Adrenal gland (tissue), 12 donors: ENCODE data around the gene C15orf61. TPM values are rescaled to one million over a fixed set of nuclear protein-coding genes. Genes with fewer than 3 reads are reported as not detected.

Experiments
- DNase-seq, 7 donors: peaks; one replicate each; pipeline ENCODE4 v3.0.0-alpha.2; 2019 to 2020
- H3K27ac ChIP-seq, 5 donors: fragments of 200-600 bp; sonication (generic) in 4 of 5; 1 replicate in 3 of 5; 2 replicates in 2 of 5; pipeline versions ENCODE4 v1.5.1 to v1.8.0; 2016 to 2020; ENCODE audit warnings: mild to moderate bottlenecking in 1 of 5
- H3K27me3 ChIP-seq: fragments of 200-600 bp; 2 replicates; pipeline ENCODE4 v1.8.0; 2021
- H3K36me3 ChIP-seq, 2 donors: fragments of 200-600 bp; replicated peaks in 1 of 2; 1 replicate in 1 of 2; 2 replicates in 1 of 2; pipeline versions ENCODE4 v1.5.1 to v1.8.0; 2018 to 2022
- H3K4me1 ChIP-seq, 2 donors: fragments of 200-600 bp; replicated peaks in 1 of 2; 1 replicate in 1 of 2; 2 replicates in 1 of 2; pipeline versions ENCODE4 v1.5.1 to v1.8.0; 2018 to 2021
- H3K4me3 ChIP-seq, 4 donors: fragments of 200-600 bp; sonication (generic) in 3 of 4; one replicate each; pipeline ENCODE4 v1.5.1; 2016 to 2018
- H3K9me3 ChIP-seq, 3 donors: fragments of 200-600 bp; sonication (generic) in 1 of 3; replicated peaks in 1 of 3; 1 replicate in 2 of 3; 2 replicates in 1 of 3; pipeline versions ENCODE4 v1.5.1 to v1.8.0; 2016 to 2021
- POLR2A ChIP-seq, 2 donors: fragments of 450-650 bp; IDR thresholded peaks; one replicate each; pipeline ENCODE4 v1.6.1; 2017; ENCODE audit warnings: antibody characterized with exemption in 2 of 2, mild to moderate bottlenecking in 2 of 2, moderate library complexity in 1 of 2
- WGBS, 4 donors: extraction: QIAGEN DNeasy Blood & Tissue Kit in 2 of 4; methylation state at CpG; one replicate each; pipeline versions ENCODE4 v1.1.5 to v1.1.7; 2013 to 2017; 5-methylcytosine and 5-hydroxymethylcytosine counted together
- intact Hi-C, 2 donors: fragments of 100-400 bp; cut with DNase I; formaldehyde crosslinking; loops; one replicate each; pipeline versions ENCODE4 v1.14.1 to v1.15.0; 2022 to 2023
- polyA plus RNA-seq, 3 donors: library from polyadenylated mRNA; stranded (reverse); fragments of 200-250 nt in 2 of 3; fragments of 350-450 nt in 1 of 3; fragmentation: Illumina TruSeq in 1 of 3; extraction: RNeasy Lipid Tissue Mini Kit (QIAGEN cat#74804) in 1 of 3; gene quantifications; one replicate each; pipeline ENCODE4 v1.2.3, GENCODE V29; 2013 to 2014
- total RNA-seq, 9 donors: library from RNA; depleted of rRNA in 4 of 9; stranded (reverse); fragments of >200 nt in 4 of 9; fragments of 120-200 nt in 1 of 9; fragmentation: NEBNext Ultra II Directional in 1 of 9; extraction: Animal tissue kit (Norgen Biotek cat#: 25700) in 1 of 9; gene quantifications; one replicate each; pipeline versions ENCODE4 v1.1.0 to v1.2.4, GENCODE V29; 2013 to 2023
- TF ChIP-seq, protein P1 (sequence below), 6 experiments: fragments of 450-650 bp in 4 of 6; fragments of 200-600 bp in 2 of 6; sonication (generic) in 1 of 6; IDR thresholded peaks; 1 replicate in 5 of 6; 2 replicates in 1 of 6; pipeline versions ENCODE4 v1.5.1 to v1.8.0; 2016 to 2021; ENCODE audit warnings: antibody characterized with exemption in 6 of 6, mild to moderate bottlenecking in 2 of 6, moderate library complexity in 1 of 6
- donor health status: healthy with polysubstance abuse.
- donor health status: Bipolar disorder and iron deficiency.
- donor health status: DM: yes; HTN: yes; CAD: no.
- donor health status: DM: no; HTN: no; CAD: no.
- donor health status: DM: no; HTN: no; CAD: no.
- donor health status: DM: yes; HTN: yes; CAD: no.

Gene C15orf61
- total and polyA plus RNA-seq, 12 donors: 1.2 to 8.3 (median 4.3) TPM

DNA sequence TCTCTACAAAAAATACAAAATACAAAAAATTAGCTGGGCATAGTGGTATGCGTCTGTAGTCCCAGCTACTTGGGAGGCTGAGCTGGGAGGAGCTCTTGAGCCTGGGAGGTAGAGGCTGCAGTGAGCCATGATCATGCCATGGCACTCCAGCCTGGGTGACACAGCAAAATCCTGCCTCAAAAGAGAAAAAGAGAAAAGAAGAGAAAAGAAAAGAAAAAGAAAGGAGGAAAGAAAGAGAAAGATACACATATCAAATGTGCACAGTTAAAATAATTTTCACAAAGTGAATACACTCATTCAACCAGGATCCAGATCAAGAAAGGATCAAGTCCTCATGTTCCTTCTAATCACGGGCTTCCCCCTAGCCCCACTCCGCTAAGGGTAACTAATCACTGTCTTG is 5.8 kb upstream of the C15orf61 start:
- H3K36me3 ChIP-seq: no peaks in the 10 kb centered on the region
- no peaks in the 10 kb centered on the region for H3K27me3 ChIP-seq
- WGBS, 4 donors: 94 to 100% (median 97%) methylated on average over 3 of the region's 3 CpGs
- intact Hi-C loops: loop anchor here in 1 of 2 donors (10.0 kb wide), 1 partner anchor 320 kb away; no protein-coding TSS in a partner anchor
- no peaks in the 10 kb centered on the region for H3K9me3 ChIP-seq
- no peak overlapping the region for H3K4me3 ChIP-seq
- no peak for TF ChIP-seq POLR2A (IDR thresholded peaks at IDR 0.05)
- TF ChIP-seq, protein P1, sequence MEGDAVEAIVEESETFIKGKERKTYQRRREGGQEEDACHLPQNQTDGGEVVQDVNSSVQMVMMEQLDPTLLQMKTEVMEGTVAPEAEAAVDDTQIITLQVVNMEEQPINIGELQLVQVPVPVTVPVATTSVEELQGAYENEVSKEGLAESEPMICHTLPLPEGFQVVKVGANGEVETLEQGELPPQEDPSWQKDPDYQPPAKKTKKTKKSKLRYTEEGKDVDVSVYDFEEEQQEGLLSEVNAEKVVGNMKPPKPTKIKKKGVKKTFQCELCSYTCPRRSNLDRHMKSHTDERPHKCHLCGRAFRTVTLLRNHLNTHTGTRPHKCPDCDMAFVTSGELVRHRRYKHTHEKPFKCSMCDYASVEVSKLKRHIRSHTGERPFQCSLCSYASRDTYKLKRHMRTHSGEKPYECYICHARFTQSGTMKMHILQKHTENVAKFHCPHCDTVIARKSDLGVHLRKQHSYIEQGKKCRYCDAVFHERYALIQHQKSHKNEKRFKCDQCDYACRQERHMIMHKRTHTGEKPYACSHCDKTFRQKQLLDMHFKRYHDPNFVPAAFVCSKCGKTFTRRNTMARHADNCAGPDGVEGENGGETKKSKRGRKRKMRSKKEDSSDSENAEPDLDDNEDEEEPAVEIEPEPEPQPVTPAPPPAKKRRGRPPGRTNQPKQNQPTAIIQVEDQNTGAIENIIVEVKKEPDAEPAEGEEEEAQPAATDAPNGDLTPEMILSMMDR (IDR thresholded peaks at IDR 0.05): no peak
- no peaks in the 10 kb centered on the region for H3K4me1 ChIP-seq
- DNase-seq: no peak
- no peak overlapping the region for H3K27ac ChIP-seq

DNA sequence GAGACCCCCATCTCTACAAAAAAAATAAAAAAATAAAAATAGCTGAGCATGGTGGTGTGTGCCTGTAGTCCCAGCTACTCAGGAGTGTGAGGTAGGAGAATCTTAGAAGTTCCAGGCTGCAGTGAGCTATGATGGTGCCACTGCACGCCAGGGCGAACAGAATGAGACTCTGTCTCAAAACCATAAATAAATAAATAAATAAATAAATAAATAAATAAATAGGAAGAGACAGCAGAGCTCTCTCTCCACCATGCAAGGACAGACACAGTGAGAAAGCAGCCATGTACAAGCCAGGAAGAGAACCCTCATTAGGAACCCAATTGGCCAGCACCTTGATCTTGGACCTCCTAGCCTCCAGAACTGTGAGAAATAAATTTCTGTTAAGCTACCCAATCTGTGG is 5.4 kb upstream of the C15orf61 start:
- no peaks in the 10 kb centered on the region for H3K4me1 ChIP-seq
- no peak for DNase-seq
- 97 to 100% (median 100%) methylated on average over 2 of the region's 2 CpGs for WGBS, 4 donors
- H3K27ac ChIP-seq: no peak overlapping the region
- no peaks in the 10 kb centered on the region for H3K27me3 ChIP-seq
- no peak for TF ChIP-seq POLR2A (IDR thresholded peaks at IDR 0.05)
- TF ChIP-seq, protein P1 (IDR thresholded peaks at IDR 0.05): no peak
- intact Hi-C loops: loop anchor here in 1 of 2 donors (10.0 kb wide), 1 partner anchor 319 kb away; no protein-coding TSS in a partner anchor
- no peak overlapping the region for H3K4me3 ChIP-seq
- no peaks in the 10 kb centered on the region for H3K9me3 ChIP-seq
- H3K36me3 ChIP-seq: no peaks in the 10 kb centered on the region

DNA sequence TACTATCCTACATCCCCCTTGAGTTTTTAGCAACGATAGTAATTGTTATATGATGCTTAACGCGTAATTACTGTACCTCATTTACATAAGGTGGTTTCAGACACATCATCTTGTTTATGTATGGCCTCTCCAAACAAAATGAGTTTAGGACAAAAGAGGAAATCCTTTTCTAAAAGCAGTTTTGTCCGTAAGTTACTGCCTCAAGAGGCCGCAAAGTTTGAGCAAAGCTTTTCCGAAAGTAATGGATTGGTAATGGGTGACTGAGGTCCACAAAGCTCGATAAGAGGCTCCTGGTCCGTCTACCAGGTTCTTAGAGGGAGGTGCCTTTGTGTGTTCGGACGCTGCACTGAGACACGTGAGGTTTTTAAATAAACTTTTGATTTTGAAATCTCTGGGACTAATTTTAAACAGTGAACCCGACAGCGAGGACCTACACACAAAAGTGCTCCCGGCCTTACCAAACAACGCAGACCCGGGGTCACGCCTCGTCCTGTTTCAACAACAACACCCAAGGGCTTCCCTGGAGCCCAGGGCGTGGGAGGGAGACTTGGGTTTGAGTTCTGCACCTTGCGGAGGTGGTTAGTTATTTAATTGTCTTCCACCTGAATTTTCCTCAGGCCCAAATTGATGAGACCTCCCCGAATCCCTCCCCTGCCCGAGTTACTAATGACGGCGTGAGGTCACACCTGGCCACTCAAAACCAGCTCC is 456 bp upstream of the C15orf61 start:
- H3K4me3 ChIP-seq: peak overlapping the region in 3 of 4 donors; percentile 45 to 97 (median 49)
- no peaks in the 10 kb centered on the region for H3K9me3 ChIP-seq
- 16 to 18% (median 17%) methylated on average over 23 to 24 of the region's 24 CpGs for WGBS, 4 donors
- peaks cover 0 to 21% of the 10 kb centered on the region in 2 donors for H3K4me1 ChIP-seq
- intact Hi-C loops: loop anchor here in 1 of 2 donors (10.0 kb wide), 1 partner anchor 314 kb away; no protein-coding TSS in a partner anchor
- H3K27ac ChIP-seq: peak overlapping the region in 4 of 5 donors; percentile 94 to 98 (median 96)
- peak in 1 of 7 donors; percentile 39 for DNase-seq
- H3K27me3 ChIP-seq: no peaks in the 10 kb centered on the region
- no peaks in the 10 kb centered on the region for H3K36me3 ChIP-seq
- TF ChIP-seq, protein P1 (IDR thresholded peaks at IDR 0.05): no peak
- no peak for TF ChIP-seq POLR2A (IDR thresholded peaks at IDR 0.05)

DNA sequence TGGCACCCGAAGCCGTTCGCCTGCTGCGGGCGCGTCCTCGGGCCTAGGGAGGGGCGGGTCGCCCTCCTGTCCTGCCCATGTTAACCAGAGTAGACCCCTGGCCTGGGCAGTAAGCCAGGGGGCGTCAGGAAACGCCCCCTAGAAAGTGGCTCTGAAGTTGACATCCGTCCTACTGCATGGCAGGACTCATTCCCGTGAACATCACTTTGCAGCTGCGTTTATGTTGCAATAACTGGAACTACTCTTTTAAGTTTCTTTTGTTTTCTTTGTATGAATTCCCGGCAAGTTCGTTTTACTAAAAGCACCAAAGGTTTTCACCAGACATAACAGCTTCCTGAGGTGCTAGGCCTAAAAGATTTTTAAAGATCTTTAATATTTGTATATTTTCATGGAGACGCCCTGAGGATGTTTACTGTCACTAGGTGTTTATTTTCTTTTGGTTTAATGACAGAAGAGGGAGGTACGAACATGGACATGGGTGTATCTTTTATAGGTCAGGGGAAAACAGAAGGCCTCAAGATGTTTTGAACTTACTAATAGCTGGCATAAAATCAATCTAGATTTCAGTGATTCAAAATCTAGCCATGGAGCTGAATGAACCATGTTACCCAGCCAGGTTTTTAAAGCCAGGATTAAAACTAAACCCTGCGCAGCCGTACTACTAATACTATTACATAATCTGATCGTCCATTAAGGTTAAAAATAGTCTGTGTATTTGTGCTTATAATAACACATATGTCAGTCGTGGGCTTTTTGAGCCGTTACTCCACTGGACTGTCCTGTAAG is 1.0 kb downstream of the C15orf61 start:
- H3K27ac ChIP-seq: peak overlapping the region; percentile 80 to 98 (median 96)
- no peaks in the 10 kb centered on the region for H3K27me3 ChIP-seq
- peak overlapping the region; percentile 52 to 97 (median 66) for H3K4me3 ChIP-seq
- TF ChIP-seq, protein P1 (IDR thresholded peaks at IDR 0.05): no peak
- TF ChIP-seq POLR2A (IDR thresholded peaks at IDR 0.05): peak in 1 of 2 donors; percentile 67
- intact Hi-C loops: loop anchor here in 1 of 2 donors (10.0 kb wide), 1 partner anchor 313 kb away; no protein-coding TSS in a partner anchor
- no peaks in the 10 kb centered on the region for H3K9me3 ChIP-seq
- H3K4me1 ChIP-seq: peaks cover 0 to 21% of the 10 kb centered on the region in 2 donors
- 0 to 3% (median 1%) methylated on average over 13 to 23 of the region's 23 CpGs for WGBS, 4 donors
- peak in 2 of 7 donors; percentile 20 to 39 for DNase-seq
- peaks cover 0 to 5% of the 10 kb centered on the region in 2 donors for H3K36me3 ChIP-seq
